ENCODE results near the gene ACTL10.
"Not testable (repeated sequence)": the region's sequence is repeated elsewhere in the genome, so short reads cannot be mapped to it uniquely, and the experiment has no call there.

Gene ACTL10

DNA sequence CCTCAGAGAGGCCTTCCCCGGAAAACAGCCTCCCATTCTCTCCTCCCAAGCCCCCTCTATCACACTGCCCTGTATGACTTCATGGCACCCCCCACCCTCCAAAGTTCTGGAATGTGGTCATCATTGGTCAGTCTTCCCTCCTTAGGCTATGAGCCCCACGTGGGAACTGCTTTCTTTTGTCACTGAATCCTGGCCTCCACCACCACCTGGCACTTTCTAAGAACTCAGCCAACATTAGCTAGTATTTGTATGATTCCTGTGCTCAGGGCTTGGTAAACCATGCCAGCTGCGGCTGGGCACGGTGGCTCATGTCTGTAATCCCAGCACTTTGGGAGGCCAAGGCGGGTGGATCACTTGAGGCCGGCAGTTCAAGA is 27.9 kb downstream of the ACTL10 start:
- Histone ChIP-seq H3K4me1 (ENCODE audit: control insufficient read depth in 2 of 2, insufficient read depth in 2 of 2, low read length in 2 of 2) (no peaks in the 10 kb centered on the region), H3K4me3 (ENCODE audit: low read length in 2 of 2) (no peak overlapping the region), H3K27me3 (ENCODE audit: control insufficient read depth in 2 of 2, insufficient read depth in 2 of 2, low read length in 2 of 2) (no peaks in the 10 kb centered on the region), H3K9me3 (ENCODE audit: control insufficient read depth in 2 of 2, low read length in 2 of 2) (no peaks in the 10 kb centered on the region), H3K27ac (ENCODE audit: low read depth in 2 of 2, low read length in 2 of 2) (no peak overlapping the region), H3K36me3 (ENCODE audit: control insufficient read depth in 2 of 2, insufficient read depth in 2 of 2, low read length in 2 of 2) (no peaks in the 10 kb centered on the region), H3K9ac (ENCODE audit: low read depth in 1 of 2, low read length in 2 of 2) (no peak overlapping the region)

DNA sequence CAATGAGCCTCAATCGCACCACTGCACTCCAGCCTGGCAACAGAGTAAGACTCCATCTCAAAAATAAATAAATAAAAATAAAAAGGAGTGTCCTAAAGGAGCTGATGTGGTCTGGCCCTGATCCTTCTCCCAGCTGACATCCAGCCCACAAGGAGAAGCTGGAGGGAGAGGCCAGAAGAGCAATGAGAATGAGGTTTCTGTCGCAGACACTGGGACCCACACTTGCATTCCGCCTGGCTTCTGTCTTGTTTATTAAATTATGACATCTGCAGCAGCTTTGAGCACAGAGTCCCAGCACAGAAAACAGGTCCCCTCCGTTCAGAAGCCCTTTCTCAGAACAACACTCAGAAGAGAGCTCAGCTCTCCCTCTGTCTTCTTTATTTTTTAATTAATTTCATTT is 29.7 kb downstream of the ACTL10 start:
- no peaks in the 10 kb centered on the region for H3K27me3 ChIP-seq (ENCODE audit: control insufficient read depth in 2 of 2, insufficient read depth in 2 of 2, low read length in 2 of 2)
- no peaks in the 10 kb centered on the region for H3K9me3 ChIP-seq (ENCODE audit: control insufficient read depth in 2 of 2, low read length in 2 of 2)
- H3K4me3 ChIP-seq (ENCODE audit: low read length in 2 of 2) = no peak overlapping the region
- H3K4me1 ChIP-seq (ENCODE audit: control insufficient read depth in 2 of 2, insufficient read depth in 2 of 2, low read length in 2 of 2) = no peaks in the 10 kb centered on the region
- H3K9ac ChIP-seq (ENCODE audit: low read depth in 1 of 2, low read length in 2 of 2) = no peak overlapping the region
- H3K36me3 ChIP-seq (ENCODE audit: control insufficient read depth in 2 of 2, insufficient read depth in 2 of 2, low read length in 2 of 2) = no peaks in the 10 kb centered on the region
- H3K27ac ChIP-seq (ENCODE audit: low read depth in 2 of 2, low read length in 2 of 2) = no peak overlapping the region

DNA sequence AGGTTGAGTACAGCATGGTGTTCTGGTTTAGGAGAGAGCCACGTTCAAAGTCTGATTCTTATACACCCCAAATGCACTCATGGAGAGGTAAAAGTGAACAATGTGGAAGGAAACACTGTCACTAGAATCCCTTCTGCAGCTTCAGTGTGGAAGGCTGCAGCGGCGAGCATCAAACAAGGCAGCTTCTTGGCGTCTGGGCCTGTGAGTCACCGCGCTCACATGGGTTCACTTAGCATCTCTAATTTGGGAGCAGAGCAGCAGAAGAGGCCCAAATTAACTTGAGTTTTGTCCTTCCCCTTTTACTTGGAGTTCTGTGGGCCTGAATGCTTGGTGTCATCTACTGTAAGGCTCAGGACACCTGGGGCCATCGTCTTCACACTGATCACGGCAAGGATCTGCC is 30.4 kb downstream of the ACTL10 start:
- H3K9me3 ChIP-seq (ENCODE audit: control insufficient read depth in 2 of 2, low read length in 2 of 2) = no peaks in the 10 kb centered on the region
- no peak overlapping the region for H3K4me3 ChIP-seq (ENCODE audit: low read length in 2 of 2)
- no peaks in the 10 kb centered on the region for H3K27me3 ChIP-seq (ENCODE audit: control insufficient read depth in 2 of 2, insufficient read depth in 2 of 2, low read length in 2 of 2)
- no peak overlapping the region for H3K27ac ChIP-seq (ENCODE audit: low read depth in 2 of 2, low read length in 2 of 2)
- no peaks in the 10 kb centered on the region for H3K36me3 ChIP-seq (ENCODE audit: control insufficient read depth in 2 of 2, insufficient read depth in 2 of 2, low read length in 2 of 2)
- H3K4me1 ChIP-seq (ENCODE audit: control insufficient read depth in 2 of 2, insufficient read depth in 2 of 2, low read length in 2 of 2) = no peaks in the 10 kb centered on the region
- H3K9ac ChIP-seq (ENCODE audit: low read depth in 1 of 2, low read length in 2 of 2) = no peak overlapping the region

DNA sequence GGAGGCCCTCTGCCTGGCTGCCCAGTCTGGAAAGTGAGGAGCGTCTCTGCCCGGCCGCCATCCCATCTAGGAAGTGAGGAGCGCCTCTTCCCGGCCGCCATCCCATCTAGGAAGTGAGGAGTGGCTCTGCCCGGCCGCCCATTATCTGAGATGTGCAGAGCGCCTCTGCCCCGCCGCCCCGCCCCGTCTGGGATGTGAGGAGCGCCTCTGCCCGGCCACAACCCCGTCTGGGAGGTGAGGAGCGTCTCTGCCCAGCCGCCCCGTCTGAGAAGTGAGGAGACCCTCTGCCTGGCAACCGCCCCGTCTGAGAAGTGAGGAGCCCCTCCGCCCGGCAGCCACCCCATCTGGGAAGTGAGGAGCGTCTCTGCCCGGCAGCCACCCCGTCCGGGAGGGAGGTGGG is 32.2 kb downstream of the ACTL10 start:
- not testable (repeated sequence) for H3K27me3 ChIP-seq (ENCODE audit: control insufficient read depth in 2 of 2, insufficient read depth in 2 of 2, low read length in 2 of 2); H3K27ac ChIP-seq (ENCODE audit: low read depth in 2 of 2, low read length in 2 of 2); H3K9me3 ChIP-seq (ENCODE audit: control insufficient read depth in 2 of 2, low read length in 2 of 2); H3K36me3 ChIP-seq (ENCODE audit: control insufficient read depth in 2 of 2, insufficient read depth in 2 of 2, low read length in 2 of 2); H3K4me3 ChIP-seq (ENCODE audit: low read length in 2 of 2); H3K4me1 ChIP-seq (ENCODE audit: control insufficient read depth in 2 of 2, insufficient read depth in 2 of 2, low read length in 2 of 2); H3K9ac ChIP-seq (ENCODE audit: low read depth in 1 of 2, low read length in 2 of 2)

DNA sequence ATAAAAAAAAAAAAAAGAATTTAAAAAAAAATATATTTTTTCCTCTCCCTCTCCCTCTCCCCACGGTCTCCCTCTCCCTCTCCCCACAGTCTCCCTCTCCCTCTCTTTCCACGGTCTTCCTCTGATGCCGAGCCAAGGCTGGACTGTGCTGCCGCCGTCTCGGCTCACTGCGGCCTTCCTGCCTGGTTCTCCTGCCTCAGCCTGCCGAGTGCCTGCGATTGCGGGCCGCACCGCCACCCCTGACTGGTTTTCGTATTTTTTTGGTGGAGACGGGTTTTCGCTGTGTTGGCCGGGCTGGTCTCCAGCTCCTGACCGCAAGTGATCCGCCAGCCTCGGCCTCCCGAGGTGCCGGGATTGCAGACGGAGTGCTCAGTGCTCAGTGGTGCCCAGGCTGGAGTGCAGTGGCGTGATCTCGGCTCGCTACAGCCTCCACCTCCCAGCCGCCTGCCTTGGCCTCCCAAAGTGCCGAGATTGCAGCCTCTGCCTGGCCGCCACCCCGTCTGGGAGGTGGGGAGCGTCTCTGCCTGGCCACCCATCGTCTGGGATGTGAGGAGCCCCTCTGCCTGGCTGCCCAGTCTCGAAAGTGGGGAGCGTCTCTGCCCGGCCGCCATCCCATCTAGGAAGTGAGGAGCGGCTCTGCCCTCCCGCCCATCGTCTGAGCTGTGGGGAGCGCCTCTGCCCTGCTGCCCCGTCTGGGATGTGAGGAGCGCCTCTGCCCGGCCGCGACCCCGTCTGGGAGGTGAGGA is 34.1 kb downstream of the ACTL10 start:
- H3K27me3 ChIP-seq (ENCODE audit: control insufficient read depth in 2 of 2, insufficient read depth in 2 of 2, low read length in 2 of 2); H3K9me3 ChIP-seq (ENCODE audit: control insufficient read depth in 2 of 2, low read length in 2 of 2); H3K4me3 ChIP-seq (ENCODE audit: low read length in 2 of 2); H3K27ac ChIP-seq (ENCODE audit: low read depth in 2 of 2, low read length in 2 of 2); H3K9ac ChIP-seq (ENCODE audit: low read depth in 1 of 2, low read length in 2 of 2); H3K4me1 ChIP-seq (ENCODE audit: control insufficient read depth in 2 of 2, insufficient read depth in 2 of 2, low read length in 2 of 2); H3K36me3 ChIP-seq (ENCODE audit: control insufficient read depth in 2 of 2, insufficient read depth in 2 of 2, low read length in 2 of 2): not testable (repeated sequence)

DNA sequence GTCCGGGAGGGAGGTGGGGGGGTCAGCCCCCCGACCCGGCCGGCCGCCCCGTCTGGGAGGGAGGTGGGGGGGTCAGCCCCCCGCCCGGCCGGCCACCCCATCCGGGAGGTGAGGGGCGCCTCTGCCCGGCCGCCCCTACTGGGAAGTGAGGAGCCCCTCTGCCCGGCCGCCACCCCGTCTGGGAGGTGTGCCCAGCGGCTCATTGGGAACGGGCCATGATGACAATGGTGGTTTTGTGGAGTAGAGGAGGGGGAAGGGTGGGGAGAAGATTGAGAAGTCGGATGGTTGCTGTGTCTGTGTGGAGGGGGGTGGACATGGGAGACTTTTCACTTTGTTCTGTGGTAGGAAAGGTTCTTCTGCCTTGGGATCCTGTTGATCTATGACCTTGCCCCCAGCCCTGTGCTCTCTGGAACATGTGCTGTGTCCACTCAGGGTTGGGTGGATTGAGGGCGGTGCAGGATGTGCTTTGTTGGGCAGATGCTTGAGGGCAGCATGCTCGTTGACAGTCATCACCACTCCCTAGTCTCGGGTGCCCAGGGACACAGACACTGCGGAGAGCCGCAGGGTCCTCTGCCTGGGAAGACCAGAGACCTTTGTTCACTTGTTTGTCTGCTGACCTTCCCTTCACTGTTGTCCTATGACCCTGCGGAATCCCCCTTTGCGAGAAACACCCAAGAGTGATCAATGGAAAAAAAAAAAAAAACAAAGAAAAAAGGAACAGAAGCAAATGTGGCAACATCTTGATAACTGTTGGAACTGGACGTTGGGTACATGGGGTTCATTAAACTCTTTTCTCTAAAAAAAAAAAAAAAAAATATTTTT is 35.1 kb downstream of the ACTL10 start:
- Histone ChIP-seq H3K27me3 (ENCODE audit: control insufficient read depth in 2 of 2, insufficient read depth in 2 of 2, low read length in 2 of 2) (no peaks in the 10 kb centered on the region), H3K27ac (ENCODE audit: low read depth in 2 of 2, low read length in 2 of 2) (no peak overlapping the region), H3K36me3 (ENCODE audit: control insufficient read depth in 2 of 2, insufficient read depth in 2 of 2, low read length in 2 of 2) (peaks cover 2 to 4% of the 10 kb centered on the region in 2 donors), H3K4me1 (ENCODE audit: control insufficient read depth in 2 of 2, insufficient read depth in 2 of 2, low read length in 2 of 2) (no peaks in the 10 kb centered on the region), H3K4me3 (ENCODE audit: low read length in 2 of 2) (no peak overlapping the region), H3K9ac (ENCODE audit: low read depth in 1 of 2, low read length in 2 of 2) (no peak overlapping the region), H3K9me3 (ENCODE audit: control insufficient read depth in 2 of 2, low read length in 2 of 2) (no peaks in the 10 kb centered on the region)

DNA sequence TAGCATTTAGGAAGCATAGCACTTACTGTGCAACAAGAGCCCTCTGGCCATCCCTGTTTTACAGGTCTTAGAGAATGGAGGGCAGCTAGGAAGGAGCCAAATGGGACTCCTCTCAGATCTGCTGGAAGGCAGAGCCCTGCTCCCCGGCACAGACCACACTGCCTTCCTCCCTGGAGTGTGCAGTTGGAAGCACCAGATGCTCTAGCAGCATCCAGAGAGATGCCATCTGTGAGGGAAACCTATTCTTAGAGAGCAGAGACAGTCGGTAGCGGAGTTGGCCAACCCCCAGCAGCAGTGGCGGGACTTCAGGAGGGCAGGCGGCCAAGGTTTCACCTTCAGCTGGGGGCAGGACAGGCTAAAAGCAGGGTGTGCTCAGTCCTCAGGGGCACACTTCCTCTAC is 36.1 kb downstream of the ACTL10 start:
- Histone ChIP-seq H3K4me1 (ENCODE audit: control insufficient read depth in 2 of 2, insufficient read depth in 2 of 2, low read length in 2 of 2) (no peaks in the 10 kb centered on the region), H3K9ac (ENCODE audit: low read depth in 1 of 2, low read length in 2 of 2) (no peak overlapping the region), H3K36me3 (ENCODE audit: control insufficient read depth in 2 of 2, insufficient read depth in 2 of 2, low read length in 2 of 2) (peaks cover 7 to 11% of the 10 kb centered on the region in 2 donors), H3K9me3 (ENCODE audit: control insufficient read depth in 2 of 2, low read length in 2 of 2) (no peaks in the 10 kb centered on the region), H3K4me3 (ENCODE audit: low read length in 2 of 2) (no peak overlapping the region), H3K27me3 (ENCODE audit: control insufficient read depth in 2 of 2, insufficient read depth in 2 of 2, low read length in 2 of 2) (no peaks in the 10 kb centered on the region), H3K27ac (ENCODE audit: low read depth in 2 of 2, low read length in 2 of 2) (no peak overlapping the region)

DNA sequence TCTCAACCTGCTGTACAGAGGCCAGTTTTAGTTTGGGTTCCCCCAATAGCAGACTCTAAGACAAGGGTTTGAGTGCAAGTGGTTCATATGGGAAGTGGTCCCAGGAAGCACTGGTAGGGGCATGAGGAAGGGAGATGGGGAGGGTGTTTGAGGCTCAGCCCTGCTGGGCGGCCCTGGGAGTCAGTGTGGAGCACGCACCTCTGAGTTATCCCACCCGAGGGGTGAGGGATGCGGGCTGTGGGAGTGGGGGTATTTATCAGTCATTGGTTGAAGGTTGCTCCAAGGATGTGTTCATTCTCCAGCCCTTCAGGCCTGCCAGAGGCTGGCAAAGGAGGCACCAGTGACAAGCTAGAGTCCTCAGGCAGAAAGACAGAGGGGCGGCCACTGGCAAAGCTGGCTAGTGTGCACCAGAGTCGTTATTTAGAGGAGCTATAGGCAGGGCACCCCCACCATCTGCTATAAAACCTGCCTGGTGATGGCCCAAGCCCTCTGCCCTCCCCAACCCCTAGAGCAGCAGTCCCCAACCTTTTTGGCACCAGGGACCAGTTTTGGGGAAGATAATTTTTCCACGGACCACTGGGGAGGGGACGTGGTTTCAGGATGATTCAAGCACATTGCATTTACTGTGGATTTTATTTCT is 36.9 kb downstream of the ACTL10 start:
- H3K27ac ChIP-seq (ENCODE audit: low read depth in 2 of 2, low read length in 2 of 2) = no peak overlapping the region
- no peaks in the 10 kb centered on the region for H3K4me1 ChIP-seq (ENCODE audit: control insufficient read depth in 2 of 2, insufficient read depth in 2 of 2, low read length in 2 of 2)
- H3K9me3 ChIP-seq (ENCODE audit: control insufficient read depth in 2 of 2, low read length in 2 of 2) = no peaks in the 10 kb centered on the region
- H3K36me3 ChIP-seq (ENCODE audit: control insufficient read depth in 2 of 2, insufficient read depth in 2 of 2, low read length in 2 of 2) = peaks cover 7 to 11% of the 10 kb centered on the region in 2 donors
- H3K9ac ChIP-seq (ENCODE audit: low read depth in 1 of 2, low read length in 2 of 2) = no peak overlapping the region
- H3K4me3 ChIP-seq (ENCODE audit: low read length in 2 of 2) = no peak overlapping the region
- no peaks in the 10 kb centered on the region for H3K27me3 ChIP-seq (ENCODE audit: control insufficient read depth in 2 of 2, insufficient read depth in 2 of 2, low read length in 2 of 2)

DNA sequence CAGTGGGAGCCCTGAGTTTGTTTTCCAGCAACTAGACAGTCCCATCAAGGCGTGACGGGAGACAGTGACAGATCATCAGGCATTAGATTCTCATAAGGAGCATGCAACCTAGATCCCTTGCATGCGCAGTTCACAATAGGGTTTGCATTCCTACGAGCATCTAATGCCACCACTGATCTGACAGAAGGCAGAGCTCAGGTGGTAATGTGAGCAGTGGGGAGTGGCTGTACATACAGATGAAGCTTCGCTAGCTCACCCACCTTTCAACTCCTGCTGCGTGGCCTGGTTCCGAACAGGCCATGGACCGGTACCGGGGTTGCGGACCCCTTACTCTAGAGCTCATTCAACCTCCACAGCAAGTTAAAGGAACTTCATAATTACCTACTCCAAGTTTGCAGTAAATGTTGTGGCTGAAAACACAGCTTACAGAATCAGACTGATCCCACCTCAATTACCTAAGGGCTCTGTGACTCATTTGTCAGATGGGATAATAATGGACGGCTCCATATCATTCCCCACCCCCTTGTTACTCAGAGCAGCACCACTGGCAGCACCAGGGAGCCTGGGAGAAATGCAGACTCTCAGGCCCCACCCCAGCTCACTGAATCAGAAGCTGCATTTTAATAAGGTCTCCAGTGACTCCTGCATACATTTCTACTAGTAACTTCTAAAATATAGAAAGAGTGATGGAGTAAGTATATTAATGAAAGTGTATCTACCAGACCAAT is 37.6 kb downstream of the ACTL10 start:
- Histone ChIP-seq H3K27ac (ENCODE audit: low read depth in 2 of 2, low read length in 2 of 2) (no peak overlapping the region), H3K9ac (ENCODE audit: low read depth in 1 of 2, low read length in 2 of 2) (no peak overlapping the region), H3K27me3 (ENCODE audit: control insufficient read depth in 2 of 2, insufficient read depth in 2 of 2, low read length in 2 of 2) (no peaks in the 10 kb centered on the region), H3K9me3 (ENCODE audit: control insufficient read depth in 2 of 2, low read length in 2 of 2) (no peaks in the 10 kb centered on the region), H3K4me3 (ENCODE audit: low read length in 2 of 2) (no peak overlapping the region), H3K36me3 (ENCODE audit: control insufficient read depth in 2 of 2, insufficient read depth in 2 of 2, low read length in 2 of 2) (peaks cover 7 to 11% of the 10 kb centered on the region in 2 donors), H3K4me1 (ENCODE audit: control insufficient read depth in 2 of 2, insufficient read depth in 2 of 2, low read length in 2 of 2) (no peaks in the 10 kb centered on the region)

DNA sequence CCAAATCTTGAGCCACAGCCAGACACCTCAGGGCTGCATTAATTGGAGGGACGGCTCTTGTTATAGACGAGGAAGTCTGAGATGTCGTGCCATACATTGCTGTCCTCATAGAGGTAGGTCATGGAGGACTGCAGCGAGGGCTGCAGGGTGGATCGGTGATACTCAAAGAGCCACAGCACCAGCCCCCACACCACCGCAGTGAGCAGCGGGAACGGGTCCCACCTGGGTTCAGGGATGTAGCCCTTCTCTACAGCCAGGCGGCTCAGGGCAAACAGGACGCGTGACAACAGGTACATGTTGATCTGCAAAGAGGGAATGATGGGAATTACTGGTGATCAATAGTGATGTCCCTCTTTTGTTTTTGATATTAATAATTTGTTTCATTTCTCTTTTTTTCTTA is 40.9 kb downstream of the ACTL10 start:
- Histone ChIP-seq H3K27ac (ENCODE audit: low read depth in 2 of 2, low read length in 2 of 2) (no peak overlapping the region), H3K27me3 (ENCODE audit: control insufficient read depth in 2 of 2, insufficient read depth in 2 of 2, low read length in 2 of 2) (no peaks in the 10 kb centered on the region), H3K4me1 (ENCODE audit: control insufficient read depth in 2 of 2, insufficient read depth in 2 of 2, low read length in 2 of 2) (no peaks in the 10 kb centered on the region), H3K9me3 (ENCODE audit: control insufficient read depth in 2 of 2, low read length in 2 of 2) (no peaks in the 10 kb centered on the region), H3K36me3 (ENCODE audit: control insufficient read depth in 2 of 2, insufficient read depth in 2 of 2, low read length in 2 of 2) (peaks cover 7 to 18% of the 10 kb centered on the region in 2 donors), H3K4me3 (ENCODE audit: low read length in 2 of 2) (no peak overlapping the region), H3K9ac (ENCODE audit: low read depth in 1 of 2, low read length in 2 of 2) (no peak overlapping the region)
